Measurements from ENCODE around the gene UBA52.
"Not testable (repeated sequence)": the region's sequence is repeated elsewhere in the genome, so short reads cannot be mapped to it uniquely, and the experiment has no call there.

The UBA52 gene

DNA sequence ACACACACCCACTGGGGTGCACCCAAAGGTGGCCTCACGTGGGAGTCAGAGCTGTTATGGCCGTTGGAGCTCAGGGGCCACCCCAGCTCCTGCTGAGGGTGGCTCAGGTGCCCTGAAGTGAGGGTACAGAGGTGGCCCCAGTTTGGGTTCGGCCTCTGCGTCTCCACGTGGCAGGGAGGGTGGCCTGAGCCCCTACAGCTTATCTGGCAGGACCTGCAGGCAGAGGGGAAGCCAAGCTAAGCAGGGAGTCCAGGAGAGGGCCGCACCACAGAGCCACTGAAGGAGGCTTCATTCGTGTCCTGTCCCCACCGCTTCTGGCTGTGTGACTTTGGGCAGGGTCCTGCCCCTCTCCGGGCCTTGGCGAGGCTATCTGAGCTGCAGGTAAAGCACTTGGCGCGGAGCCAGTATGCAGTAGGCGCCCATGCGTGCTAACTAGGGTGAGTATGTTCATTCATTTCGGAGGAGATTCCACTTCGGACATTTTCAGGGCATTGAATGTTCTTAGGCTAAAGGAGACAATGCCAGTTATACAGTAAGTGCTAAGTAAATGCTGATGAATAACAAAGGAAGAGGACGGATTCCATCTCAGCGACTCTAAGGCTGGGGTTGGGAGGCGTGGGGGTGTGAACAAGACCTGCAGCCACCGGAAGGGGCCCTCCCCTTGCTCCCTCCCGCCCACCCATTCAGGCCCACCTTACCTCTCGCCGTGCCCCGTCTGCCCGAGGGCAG, 21.9 kb downstream of the UBA52 start:
- Histone ChIP-seq H3K27me3 (ENCODE audit: insufficient read depth, low read length) (no peaks in the 10 kb centered on the region), H2AFZ (ENCODE audit: low read length, unreplicated experiment) (no peak overlapping the region), H3K4me3 (ENCODE audit: low read depth, low read length) (no peak overlapping the region), H3K36me3 (ENCODE audit: insufficient read depth, low read length) (no peaks in the 10 kb centered on the region), H3K4me1 (ENCODE audit: control insufficient read depth, insufficient read depth, low read length, unreplicated experiment) (no peaks in the 10 kb centered on the region), H3K79me2 (ENCODE audit: control insufficient read depth, insufficient read depth, low read length, unreplicated experiment) (no peaks in the 10 kb centered on the region), H3K27ac (ENCODE audit: low read depth, low read length) (no peak overlapping the region)

- Histone ChIP-seq H3K4me3 (ENCODE audit: low read depth, low read length) (peak overlapping the region; percentile 61), H3K36me3 (ENCODE audit: insufficient read depth, low read length) (no peaks in the 10 kb centered on the region), H2AFZ (ENCODE audit: low read length, unreplicated experiment) (no peak overlapping the region), H3K79me2 (ENCODE audit: control insufficient read depth, insufficient read depth, low read length, unreplicated experiment) (no peaks in the 10 kb centered on the region), H3K27ac (ENCODE audit: low read depth, low read length) (no peak overlapping the region), H3K4me1 (ENCODE audit: control insufficient read depth, insufficient read depth, low read length, unreplicated experiment) (no peaks in the 10 kb centered on the region), H3K27me3 (ENCODE audit: insufficient read depth, low read length) (no peaks in the 10 kb centered on the region)
Measured at GRCh38 chr19:18594096-18594823, 22.6 kb downstream of the UBA52 start.

DNA sequence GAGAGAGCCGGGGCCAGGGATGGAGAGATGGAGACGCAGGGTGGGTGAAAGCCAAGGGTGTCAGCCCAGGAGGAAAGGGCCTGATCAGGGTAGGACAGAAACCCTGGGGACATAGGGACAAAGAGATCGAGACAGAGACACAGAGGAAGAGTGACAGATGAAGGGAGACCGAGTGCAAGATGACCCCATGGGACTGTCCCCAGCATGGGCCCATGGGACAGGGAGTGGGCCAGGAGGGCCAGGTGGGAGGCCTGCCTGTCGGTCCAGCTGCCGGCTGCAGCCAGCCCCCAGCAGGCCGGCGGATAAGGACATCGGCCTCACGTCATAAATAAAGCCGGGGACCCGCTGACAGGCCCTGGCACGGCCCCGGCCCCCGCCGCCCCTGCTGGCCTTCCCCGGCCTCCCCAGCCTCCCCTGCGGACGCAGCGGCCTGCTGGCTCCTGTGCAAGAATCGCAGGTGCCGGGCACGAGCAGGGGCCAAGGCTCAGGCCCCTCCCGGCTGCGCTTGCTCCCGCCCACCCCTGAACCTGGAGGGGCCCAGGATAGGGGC, 23.2 kb downstream of the UBA52 start:
- Histone ChIP-seq H3K36me3 (ENCODE audit: insufficient read depth, low read length) (no peaks in the 10 kb centered on the region), H3K4me3 (ENCODE audit: low read depth, low read length) (peak overlapping the region; percentile 61), H3K27me3 (ENCODE audit: insufficient read depth, low read length) (no peaks in the 10 kb centered on the region), H3K27ac (ENCODE audit: low read depth, low read length) (no peak overlapping the region), H3K79me2 (ENCODE audit: control insufficient read depth, insufficient read depth, low read length, unreplicated experiment) (no peaks in the 10 kb centered on the region), H2AFZ (ENCODE audit: low read length, unreplicated experiment) (no peak overlapping the region), H3K4me1 (ENCODE audit: control insufficient read depth, insufficient read depth, low read length, unreplicated experiment) (no peaks in the 10 kb centered on the region)

DNA sequence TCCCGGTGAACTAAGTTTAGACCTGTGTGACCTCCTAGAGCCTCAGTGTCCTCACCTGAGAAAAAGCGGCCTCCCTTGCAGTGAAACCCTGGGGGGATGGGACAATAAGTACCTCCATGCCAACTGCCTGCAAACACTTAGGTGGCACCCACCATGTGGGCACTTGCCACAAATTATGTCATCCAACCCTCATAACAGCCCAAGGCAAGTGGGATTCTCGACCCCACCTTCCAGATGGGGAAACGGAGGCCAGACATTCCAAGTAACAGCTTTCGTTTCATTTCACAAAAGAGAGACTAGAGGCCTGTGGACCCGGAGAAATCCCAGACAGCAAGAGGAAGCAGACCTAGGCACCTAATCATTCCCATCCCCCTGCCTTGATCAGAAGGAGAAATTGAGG, 23.8 kb downstream of the UBA52 start:
- Histone ChIP-seq H3K4me3 (ENCODE audit: low read depth, low read length) (no peak overlapping the region), H3K79me2 (ENCODE audit: control insufficient read depth, insufficient read depth, low read length, unreplicated experiment) (no peaks in the 10 kb centered on the region)

DNA sequence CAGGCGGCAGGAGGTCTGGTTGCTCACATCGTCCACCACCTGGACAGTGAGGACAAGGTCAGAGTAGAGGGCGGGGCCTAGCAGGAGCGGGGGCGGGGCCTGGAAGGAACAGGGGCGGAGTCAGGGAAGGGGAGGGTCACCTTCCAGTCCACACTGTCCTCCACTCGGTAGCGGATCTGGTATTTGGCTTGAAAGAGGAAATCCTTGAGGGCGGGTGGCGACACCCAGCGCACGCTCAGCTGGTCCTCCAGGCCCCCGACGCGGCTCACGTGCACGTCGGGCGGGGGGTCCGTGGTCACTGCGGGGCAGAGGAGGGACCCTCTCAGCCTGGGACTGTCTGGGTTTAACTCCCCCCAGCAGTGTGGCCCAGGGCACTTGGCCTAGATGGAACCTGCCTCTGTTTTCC, 25.1 kb downstream of the UBA52 start:
- Histone ChIP-seq H3K4me3 (ENCODE audit: low read depth, low read length) (no peak overlapping the region), H3K36me3 (ENCODE audit: insufficient read depth, low read length) (no peaks in the 10 kb centered on the region), H3K79me2 (ENCODE audit: control insufficient read depth, insufficient read depth, low read length, unreplicated experiment) (no peaks in the 10 kb centered on the region), H3K27ac (ENCODE audit: low read depth, low read length) (no peak overlapping the region), H3K27me3 (ENCODE audit: insufficient read depth, low read length) (no peaks in the 10 kb centered on the region), H3K4me1 (ENCODE audit: control insufficient read depth, insufficient read depth, low read length, unreplicated experiment) (no peaks in the 10 kb centered on the region), H2AFZ (ENCODE audit: low read length, unreplicated experiment) (no peak overlapping the region)

More for the DNA sequence above, 23.8 kb downstream of the UBA52 start:
- Histone ChIP-seq H3K27ac (ENCODE audit: low read depth, low read length) (no peak overlapping the region), H2AFZ (ENCODE audit: low read length, unreplicated experiment) (no peak overlapping the region), H3K4me1 (ENCODE audit: control insufficient read depth, insufficient read depth, low read length, unreplicated experiment) (no peaks in the 10 kb centered on the region), H3K36me3 (ENCODE audit: insufficient read depth, low read length) (no peaks in the 10 kb centered on the region), H3K27me3 (ENCODE audit: insufficient read depth, low read length) (no peaks in the 10 kb centered on the region)

GRCh38 chr19:18597809-18598660, 26.4 kb downstream of the UBA52 start:
- no peak overlapping the region for H3K4me3 ChIP-seq (ENCODE audit: low read depth, low read length)
- H2AFZ ChIP-seq (ENCODE audit: low read length, unreplicated experiment), result no peak overlapping the region
- no peaks in the 10 kb centered on the region for H3K36me3 ChIP-seq (ENCODE audit: insufficient read depth, low read length)
- no peaks in the 10 kb centered on the region for H3K27me3 ChIP-seq (ENCODE audit: insufficient read depth, low read length)
- no peak overlapping the region for H3K27ac ChIP-seq (ENCODE audit: low read depth, low read length)
- no peaks in the 10 kb centered on the region for H3K79me2 ChIP-seq (ENCODE audit: control insufficient read depth, insufficient read depth, low read length, unreplicated experiment)
- H3K4me1 ChIP-seq (ENCODE audit: control insufficient read depth, insufficient read depth, low read length, unreplicated experiment), result no peaks in the 10 kb centered on the region

GRCh38 chr19:18599485-18599884, 27.8 kb downstream of the UBA52 start:
- Histone ChIP-seq H3K4me3 (ENCODE audit: low read depth, low read length) (no peak overlapping the region), H3K36me3 (ENCODE audit: insufficient read depth, low read length) (no peaks in the 10 kb centered on the region), H3K79me2 (ENCODE audit: control insufficient read depth, insufficient read depth, low read length, unreplicated experiment) (no peaks in the 10 kb centered on the region), H3K4me1 (ENCODE audit: control insufficient read depth, insufficient read depth, low read length, unreplicated experiment) (no peaks in the 10 kb centered on the region), H3K27ac (ENCODE audit: low read depth, low read length) (no peak overlapping the region), H2AFZ (ENCODE audit: low read length, unreplicated experiment) (no peak overlapping the region), H3K27me3 (ENCODE audit: insufficient read depth, low read length) (no peaks in the 10 kb centered on the region)

DNA sequence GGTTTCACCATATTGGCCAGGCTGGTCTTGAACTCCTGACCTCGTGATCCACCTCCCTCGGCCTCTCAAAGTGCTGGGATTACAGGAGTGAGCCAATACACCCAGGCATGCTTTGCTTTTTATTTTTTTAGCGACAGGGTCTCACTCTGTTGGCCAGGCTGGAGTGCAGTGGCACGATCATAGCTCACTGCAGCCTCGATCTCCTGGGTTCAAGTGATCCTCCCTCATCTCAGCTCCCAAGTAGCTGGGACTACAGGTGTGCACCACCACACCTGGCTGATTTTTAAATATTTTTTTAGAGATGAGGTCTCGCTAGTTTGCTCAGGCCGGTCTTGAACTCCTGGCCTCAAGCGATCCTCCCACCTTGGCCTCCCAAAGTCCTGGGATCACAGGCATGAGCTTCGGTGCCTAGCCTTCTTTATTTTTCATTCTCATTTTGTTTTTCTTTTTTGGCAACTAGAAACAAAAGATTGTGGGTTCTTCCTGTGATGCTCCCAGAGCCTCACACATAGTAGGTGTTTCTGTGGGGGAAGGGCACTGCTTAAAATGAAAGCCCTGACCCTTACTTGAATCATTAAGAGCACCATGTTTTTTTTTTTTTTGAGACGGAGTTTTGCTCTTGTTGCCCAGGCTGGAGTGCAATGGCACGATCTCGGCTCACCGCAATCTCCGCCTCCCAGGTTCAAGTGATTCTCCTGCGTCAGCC, 29.2 kb downstream of the UBA52 start:
- not testable (repeated sequence) for H3K36me3 ChIP-seq (ENCODE audit: insufficient read depth, low read length); H3K27me3 ChIP-seq (ENCODE audit: insufficient read depth, low read length)

DNA sequence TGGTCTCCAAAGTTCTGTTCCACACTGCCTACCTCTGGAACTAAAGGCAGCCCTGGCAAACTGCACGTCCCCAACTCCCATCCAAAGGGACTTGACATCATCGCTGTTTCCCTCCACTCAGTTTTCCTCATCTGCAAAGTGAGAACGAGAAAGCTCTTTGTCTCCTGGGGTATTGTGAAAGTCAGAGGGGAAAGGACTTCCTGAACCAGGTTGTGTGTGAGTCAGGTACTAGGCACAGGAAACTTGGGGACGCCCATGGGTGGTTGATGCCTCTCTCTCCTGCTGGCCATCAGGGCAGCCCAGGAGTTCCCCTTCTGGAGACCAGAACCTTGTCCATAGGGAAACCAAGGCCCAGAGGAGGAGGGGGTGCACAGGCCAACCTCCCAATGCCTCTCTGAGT, 30.2 kb downstream of the UBA52 start:
- peaks cover 9% of the 10 kb centered on the region; the same call in 1 of the 2 replicates for H3K27me3 ChIP-seq (ENCODE audit: insufficient read depth, low read length)
- no peaks in the 10 kb centered on the region for H3K36me3 ChIP-seq (ENCODE audit: insufficient read depth, low read length)
- no peaks in the 10 kb centered on the region for H3K79me2 ChIP-seq (ENCODE audit: control insufficient read depth, insufficient read depth, low read length, unreplicated experiment)
- no peak overlapping the region for H3K4me3 ChIP-seq (ENCODE audit: low read depth, low read length)
- H3K27ac ChIP-seq (ENCODE audit: low read depth, low read length), result no peak overlapping the region
- no peaks in the 10 kb centered on the region for H3K4me1 ChIP-seq (ENCODE audit: control insufficient read depth, insufficient read depth, low read length, unreplicated experiment)
- H2AFZ ChIP-seq (ENCODE audit: low read length, unreplicated experiment), result no peak overlapping the region

More for the DNA sequence above, 29.2 kb downstream of the UBA52 start:
- not testable (repeated sequence) for H3K4me1 ChIP-seq (ENCODE audit: control insufficient read depth, insufficient read depth, low read length, unreplicated experiment); H3K27ac ChIP-seq (ENCODE audit: low read depth, low read length); H2AFZ ChIP-seq (ENCODE audit: low read length, unreplicated experiment); H3K79me2 ChIP-seq (ENCODE audit: control insufficient read depth, insufficient read depth, low read length, unreplicated experiment); H3K4me3 ChIP-seq (ENCODE audit: low read depth, low read length)
